AG20443 (cell line): ENCODE measurements around the gene INVS.
"Not testable (repeated sequence)": the region's sequence is repeated elsewhere in the genome, so short reads cannot be mapped to it uniquely, and the experiment has no call there.

Experiments used
- DNase-seq: peaks from one replicate; pipeline ENCODE4 v3.0.0; 2012; ENCODE audit warnings: low spot score, mixed read lengths

The INVS gene

DNA sequence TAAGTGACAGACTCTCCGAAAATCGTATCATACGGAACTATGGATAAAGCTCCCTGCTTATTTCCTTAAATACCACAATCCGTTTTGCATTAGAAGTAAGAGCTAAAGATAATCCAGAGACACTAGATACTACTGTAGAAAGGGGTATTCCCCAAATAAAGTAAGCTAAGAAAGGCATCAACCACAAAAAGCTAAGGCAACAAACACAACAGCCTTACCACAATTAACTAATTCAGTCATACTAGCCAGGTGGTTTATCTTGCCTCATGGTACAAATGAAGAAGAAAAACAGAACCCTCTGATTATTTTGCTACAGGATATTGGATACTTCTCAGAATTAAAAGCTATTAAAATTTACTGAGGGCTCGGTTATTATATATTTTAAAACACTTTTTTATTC is 14.3 kb upstream of the INVS start:
- no peak for DNase-seq

DNA sequence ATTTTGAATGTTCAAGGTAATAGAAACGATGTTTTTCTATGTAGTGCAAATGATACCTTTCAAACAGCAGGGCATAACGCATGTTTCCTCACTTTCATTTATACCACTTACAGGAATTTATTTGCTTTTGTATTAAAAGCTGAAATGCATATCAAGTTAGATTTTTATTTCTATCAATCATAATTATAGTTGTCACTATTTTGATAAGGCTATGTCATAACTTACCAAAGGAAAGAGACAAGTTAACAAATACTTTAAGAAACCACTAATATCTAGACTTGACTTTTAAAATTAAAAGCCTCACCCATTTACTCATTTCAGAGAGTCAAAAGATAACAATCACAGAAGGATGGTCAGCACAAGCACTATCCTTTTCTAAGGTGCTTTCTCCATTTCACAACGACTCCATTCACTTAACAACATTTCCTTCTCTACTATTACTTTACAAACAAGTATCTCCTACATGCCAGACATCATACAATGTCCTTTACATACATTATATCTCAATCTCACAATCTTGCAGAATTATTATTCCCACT is 12.9 kb upstream of the INVS start:
- DNase-seq, result no peak

DNA sequence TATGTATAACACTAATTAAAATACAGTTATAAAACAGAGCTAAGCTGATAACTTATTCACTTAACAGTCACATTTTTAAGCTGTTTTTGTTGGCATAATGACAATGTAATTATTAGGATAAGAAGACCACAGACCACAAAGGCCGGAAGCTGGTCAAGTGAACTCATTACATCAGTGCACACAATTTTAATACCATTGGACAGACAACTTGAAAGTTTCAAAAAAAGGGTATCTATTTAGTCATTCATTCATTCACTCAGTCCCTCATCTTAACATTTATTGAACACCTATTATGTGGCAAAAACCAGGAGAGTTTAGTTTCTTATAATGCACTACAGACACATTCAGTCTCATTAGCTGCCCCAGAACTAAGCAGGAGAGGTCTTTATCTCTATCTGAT is 11.8 kb upstream of the INVS start:
- no peak for DNase-seq

DNA sequence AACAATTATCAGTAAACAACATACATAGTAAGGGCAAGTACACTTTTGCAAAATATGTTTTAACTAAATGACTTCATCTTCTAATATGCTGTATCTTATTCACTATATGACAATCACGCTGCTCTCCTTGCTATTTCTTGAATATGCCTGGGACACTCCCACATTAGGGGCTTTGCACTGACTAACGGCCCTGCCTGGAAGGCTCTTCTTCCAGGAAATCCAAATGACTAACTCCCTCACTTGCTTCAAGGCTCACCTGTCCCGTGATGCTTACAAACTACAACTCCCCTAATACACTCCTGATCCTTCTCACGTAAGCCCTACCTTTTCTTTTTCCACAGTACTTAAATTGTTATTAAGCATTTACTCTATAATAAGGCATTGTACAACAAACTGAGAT is 10.8 kb upstream of the INVS start:
- DNase-seq, result no peak

DNA sequence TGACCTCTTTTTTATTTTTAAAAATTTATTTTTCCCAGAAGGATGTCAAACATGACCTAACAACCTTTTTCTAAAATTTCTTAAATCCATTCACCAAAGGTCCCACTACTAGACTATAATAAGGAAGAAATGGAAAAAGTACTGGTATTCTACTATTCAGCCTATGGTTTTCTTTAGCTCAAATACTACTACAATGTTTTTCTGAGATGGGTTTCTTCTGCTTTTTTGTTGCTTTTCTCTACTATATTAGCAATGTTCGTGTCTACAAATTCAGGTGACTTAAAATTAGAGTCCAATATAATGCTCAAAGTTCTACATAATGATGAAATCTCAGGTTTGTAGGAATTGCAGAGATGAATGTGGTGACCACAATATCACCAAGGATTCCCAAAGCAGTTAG is 8.2 kb upstream of the INVS start:
- no peak for DNase-seq

DNA sequence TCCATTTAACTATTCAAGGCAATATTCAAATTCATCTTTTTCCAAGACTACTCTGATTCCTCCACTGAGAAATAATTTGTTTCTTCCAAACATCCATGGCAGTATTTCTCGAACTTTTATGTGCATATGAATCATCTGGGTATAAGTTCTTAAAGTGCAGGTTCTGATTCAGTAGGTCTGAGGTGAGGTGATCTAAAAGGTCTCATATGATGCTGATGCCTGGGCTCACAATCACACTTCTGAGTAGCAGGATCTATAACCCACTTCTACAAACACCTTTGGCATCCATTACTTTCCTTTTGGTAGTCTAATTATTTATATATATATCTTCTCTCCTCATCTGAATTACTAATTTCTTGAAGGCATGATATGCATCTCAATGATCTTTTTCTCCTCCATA is 7.4 kb upstream of the INVS start:
- DNase-seq, result no peak

DNA sequence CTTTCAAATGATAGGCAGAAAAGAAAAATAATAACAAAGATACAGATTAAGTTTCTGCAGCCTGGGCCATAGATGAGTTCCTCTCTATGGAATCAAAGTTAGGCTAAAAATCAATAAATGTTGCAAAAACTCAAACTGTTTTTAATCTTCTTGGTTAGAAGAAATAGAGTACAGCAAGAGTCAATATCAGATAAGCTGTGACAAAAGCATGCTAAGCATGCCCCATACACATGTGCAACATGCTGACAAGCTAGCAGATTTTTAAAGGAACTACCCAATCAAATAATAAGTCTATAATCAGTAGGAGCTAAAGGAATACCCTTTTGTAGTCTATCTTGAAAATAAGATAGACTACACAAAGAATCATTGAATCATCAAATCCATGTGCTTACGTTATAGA is 7.0 kb upstream of the INVS start:
- DNase-seq, result no peak

DNA sequence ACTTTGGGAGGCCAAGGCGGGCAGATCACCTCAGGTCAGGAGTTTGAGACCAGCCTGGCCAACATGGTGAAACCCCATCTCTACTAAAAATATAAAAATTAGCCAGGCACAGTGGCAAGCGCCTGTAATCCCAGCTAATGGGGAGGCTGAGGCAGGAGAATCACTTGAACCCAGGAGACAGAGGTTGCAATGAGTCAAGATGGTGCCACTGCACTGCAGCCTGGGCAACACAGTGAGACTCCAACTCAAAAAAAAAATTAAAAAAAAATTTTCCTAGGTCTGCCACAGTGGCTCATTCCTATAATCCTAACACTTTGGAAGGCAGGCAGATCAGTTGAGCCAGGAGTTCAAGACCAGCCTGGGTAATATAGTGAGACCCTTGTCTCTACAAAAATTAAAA is 4.6 kb upstream of the INVS start:
- not testable (repeated sequence) for DNase-seq

DNA sequence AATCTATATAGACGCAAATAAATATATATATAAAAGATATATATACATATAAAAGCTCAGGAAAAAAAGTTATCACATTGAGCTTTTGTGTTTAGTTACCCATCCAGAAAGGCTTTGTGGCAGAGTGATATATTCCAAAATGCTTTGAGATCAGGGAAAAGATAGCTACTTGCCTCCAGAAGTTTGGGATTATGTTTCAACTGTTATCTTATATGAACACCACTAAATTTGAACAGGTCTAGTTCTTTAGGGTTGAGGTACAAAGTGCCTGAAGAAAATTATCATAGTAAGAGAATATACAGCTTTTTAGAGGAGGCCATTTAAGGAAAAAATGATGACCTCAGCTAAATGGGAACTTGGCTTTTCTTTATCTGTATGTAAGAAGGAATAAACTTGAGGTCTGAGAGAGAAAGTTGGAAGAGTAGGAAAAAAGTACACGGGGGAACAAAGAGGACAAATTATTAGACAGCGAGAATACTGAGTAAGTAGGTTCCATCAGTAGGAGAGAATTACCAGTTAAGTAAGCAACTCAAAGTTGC is 2.6 kb upstream of the INVS start:
- DNase-seq, result no peak

DNA sequence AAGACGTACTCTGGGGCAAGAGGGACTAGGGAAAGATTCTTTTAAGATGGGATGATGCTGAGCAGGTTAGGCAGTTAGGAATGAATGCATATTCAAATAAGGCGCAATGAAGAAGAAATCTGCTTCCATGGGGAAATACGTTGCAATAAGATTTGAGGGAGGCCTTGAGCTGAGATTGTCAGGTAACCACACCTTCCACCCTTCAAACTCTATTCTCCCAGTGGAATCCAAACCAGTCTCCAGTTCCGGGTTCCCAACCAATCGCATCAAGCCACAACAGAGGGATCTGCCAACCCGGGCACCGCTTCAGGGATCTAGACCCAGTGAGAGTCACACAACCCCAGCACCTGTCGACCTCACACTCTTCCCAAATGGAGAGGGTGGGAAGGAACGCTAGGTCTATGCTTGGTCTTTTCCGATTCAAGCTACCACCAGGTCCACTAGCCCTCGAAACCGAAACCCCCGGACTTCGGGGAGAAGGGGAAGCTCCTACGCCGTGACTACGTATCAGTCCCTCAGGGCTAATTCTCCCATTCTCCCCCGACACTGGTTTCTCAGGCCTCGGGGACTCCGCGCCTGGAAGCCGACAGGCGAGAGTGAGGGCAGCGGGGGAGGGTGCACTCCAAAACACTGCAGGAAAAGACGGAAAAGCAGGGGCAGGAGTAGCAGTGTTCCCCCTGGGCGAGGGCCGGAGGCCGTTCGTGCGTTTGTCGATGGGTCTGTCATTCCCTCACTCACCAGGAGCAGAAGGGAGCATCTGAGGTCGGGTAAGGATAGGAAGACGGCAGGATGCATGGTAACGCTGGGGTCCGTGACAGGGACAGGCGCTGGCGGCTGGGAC is 777 bp upstream of the INVS start:
- peak; percentile 62 for DNase-seq

DNA sequence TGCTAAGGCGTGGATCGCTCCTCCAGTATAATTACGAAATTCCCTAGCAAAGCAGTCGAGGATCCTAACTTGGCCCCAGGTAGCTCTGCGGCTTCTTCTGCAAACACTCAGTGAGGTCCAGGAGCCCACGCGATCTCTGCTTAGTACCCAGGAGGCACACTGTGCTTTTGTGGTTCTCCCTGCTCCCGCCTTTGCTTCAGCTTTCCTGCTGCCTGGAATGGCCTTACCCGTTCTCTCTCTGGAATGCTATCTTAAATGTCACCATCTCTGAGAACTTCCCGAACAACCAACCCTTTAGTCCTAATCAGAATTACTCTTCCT is 639 bp downstream of the INVS start:
- DNase-seq, result no peak

DNA sequence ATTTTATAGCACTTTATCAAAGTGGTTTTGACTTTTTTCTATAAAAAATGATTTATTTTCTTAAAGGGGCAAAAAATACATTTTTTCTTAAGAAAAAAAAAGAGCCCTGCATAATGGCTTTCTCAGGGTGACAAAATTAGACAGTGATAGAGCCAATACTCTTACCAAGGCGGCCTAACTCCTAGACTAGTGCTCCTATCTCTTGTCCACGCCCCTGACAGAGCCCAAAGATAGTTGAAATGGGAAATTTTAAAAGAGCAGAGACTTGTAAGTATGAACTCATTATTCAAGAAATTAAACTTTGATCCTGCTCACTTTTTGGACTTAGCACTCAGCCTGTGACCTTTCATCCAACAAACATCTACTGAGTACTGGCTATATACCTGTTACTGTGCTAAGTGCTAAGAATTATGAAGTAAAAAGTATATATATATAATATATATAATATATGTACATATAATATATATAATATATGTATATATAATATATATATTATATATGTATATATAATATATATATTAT is 1.2 kb downstream of the INVS start:
- DNase-seq, result no peak

DNA sequence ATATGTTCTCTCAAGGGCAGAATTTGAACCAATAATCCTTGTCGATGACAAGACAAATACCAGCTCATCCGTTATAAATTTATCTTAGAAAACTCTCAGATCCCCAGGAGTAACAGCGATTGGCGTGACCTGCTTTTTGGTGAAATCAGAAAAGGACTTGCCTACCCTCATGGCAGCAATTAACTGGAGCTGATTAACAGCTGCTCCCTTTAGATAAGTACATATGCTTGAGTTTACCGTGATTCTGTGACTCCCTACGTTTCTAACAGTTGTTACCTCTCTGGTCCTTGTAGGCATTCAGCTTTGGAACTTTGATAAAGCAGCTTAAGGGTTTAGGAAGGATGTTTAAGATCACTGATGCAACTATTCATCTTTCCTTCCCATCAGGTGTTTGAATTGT is 2.6 kb downstream of the INVS start:
- DNase-seq, result no peak

DNA sequence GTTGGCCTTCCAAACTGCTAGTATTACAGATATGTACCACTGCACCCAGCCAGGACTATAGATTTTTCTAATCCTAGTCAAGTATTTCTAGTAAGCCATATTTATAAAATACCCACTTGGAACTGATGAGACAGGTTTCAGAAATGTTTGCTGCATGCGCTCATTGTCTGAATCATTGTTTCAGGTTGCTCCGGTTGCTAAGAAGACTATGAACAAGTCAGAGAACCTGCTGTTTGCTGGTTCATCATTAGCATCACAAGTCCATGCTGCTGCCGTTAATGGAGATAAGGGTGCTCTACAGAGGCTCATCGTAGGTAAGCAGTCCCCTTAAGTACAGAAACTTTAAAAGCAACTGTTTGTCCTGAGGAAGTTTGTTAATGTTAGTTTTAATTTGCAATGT is 5.3 kb downstream of the INVS start:
- DNase-seq, result no peak

DNA sequence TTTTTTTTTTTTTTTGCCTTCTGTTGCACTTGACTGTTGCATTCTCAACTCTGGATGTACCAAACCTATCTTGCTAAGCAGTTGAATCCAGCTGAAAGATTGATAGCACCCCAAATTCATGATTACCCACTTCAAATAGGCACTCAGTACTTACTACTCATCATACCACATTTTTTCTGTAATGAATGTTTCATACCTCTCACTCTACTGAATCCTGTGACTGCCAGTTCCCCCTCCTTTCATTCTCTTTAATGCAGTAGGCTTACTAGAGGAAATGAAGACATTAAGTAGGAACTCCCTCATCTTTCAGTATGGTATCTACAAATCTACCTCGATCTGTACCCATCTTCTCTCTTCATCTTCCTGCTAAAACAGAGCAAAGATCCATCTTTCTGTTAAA is 6.8 kb downstream of the INVS start:
- DNase-seq, result no peak

DNA sequence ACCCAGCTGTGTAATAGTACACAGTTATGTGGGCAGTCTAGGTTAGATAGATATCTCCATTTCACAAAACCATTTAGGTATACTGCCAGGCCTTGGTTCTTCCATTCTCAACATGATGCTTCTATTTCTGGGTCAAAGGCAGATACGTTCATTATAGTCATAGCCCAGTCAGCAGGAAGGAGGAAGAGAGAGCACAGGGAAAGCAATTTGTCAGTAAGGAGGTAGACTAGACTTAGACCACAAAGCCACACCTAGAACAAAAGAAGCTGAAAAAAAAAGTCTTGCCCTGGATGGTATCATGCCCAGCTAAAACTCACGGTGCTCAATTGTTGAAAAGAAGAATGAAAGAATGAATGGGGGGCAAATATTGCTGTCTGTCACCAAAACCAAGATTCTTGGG is 7.6 kb downstream of the INVS start:
- DNase-seq, result no peak

DNA sequence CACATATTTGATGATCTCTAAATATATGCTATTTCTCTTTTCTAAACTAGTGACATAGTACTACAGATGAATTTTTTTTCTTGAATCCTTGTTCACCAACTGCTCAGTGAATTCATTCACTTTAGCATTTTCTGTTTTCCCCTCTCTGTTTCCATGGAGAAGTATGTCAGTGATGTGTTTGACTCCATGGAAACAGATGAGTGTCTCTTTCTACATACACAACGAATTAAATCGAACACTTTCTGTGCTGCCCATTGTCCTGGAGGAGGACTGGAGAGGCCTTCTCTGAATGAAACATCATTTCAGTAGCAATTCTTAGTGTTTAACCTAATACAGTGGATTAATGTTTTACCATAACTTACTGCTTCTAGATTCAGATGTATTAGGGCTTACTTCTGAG is 9.5 kb downstream of the INVS start:
- DNase-seq, result no peak

DNA sequence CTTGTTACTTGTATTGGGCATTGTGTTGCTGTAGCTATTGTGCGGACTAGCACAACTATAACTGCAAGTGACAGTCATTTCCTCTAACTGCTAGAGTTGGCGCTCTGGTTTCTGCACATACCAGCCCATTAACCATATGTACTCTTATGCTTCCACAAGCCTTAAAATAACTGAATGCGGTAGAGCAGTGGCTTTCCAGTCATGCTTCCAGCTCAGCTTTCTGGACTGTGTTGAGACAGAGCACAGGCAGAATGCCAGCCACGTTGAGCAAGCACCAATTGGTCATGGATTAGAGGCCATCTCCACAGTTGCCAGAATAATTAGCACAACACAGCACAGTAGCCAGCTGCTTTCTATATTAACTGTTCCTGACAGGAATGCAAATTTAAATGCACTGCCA is 12.2 kb downstream of the INVS start:
- DNase-seq, result peak; percentile 87

DNA sequence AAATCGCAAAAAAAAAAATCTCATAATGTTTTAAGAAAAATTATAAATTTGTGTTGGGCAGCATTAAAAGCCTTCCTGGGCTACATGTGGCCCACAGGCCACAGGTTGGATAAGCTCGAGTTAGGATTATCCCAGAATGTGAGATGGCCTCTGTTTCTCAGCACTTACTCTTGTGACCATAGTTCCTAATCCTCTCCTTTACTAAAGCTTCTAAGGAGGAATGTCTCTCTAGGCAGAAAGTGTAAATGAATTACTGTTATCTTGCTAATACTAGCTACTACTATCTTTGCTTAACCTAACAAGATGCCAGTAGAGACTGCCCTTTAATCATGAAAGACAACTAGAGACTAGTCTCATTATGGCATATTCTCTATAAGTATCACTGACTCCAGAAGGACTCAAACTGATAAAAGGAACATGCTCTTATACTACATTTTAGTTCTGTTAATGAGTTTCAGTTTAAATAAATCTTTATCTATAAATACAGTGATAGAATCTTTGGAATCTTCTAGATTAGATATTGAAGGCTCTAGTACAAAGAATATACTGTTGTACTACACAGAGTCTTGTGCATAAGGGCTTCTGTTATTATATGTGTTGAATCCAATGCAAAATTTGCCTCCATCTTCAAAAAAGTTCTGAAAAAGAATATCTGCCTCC is 13.8 kb downstream of the INVS start:
- DNase-seq, result no peak

DNA sequence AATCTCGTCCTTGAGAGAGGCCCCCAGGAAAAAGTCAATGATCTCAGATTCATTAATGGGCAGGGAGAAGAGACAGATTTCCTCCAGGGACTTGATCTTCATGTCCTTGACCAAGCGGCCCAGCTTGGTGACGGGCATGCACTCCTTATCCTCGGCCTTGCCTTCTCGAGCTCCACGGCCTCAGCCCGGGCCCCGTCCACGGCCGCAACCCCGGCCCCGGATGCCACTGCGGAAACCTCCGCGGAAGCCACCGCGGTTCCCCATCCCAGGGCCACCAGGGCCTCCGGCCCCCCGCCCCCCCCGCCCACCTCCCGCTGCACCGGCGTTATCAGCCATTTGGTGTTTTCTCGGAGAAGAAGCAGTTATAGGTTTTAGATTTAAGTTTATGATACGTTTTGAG is 18.3 kb downstream of the INVS start:
- no peak for DNase-seq

DNA sequence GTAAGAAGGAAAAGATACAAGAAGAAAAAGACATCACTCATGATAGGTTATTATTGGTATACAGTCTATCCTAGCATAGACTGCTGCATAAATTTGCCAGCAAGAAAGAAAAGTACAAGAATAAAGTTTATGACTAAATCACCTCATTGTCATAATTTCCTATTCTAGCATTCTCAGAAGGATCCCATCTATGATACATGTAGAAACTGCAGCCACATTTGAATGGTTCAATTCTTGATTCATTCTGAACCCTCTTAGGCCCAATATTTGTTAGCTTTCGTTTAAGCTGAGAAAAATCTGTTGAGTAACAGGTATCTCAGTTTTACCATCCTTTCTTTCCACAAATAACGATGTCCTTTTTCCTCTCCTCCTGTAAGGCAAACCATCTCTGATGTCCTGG is 21.2 kb downstream of the INVS start:
- DNase-seq, result no peak

DNA sequence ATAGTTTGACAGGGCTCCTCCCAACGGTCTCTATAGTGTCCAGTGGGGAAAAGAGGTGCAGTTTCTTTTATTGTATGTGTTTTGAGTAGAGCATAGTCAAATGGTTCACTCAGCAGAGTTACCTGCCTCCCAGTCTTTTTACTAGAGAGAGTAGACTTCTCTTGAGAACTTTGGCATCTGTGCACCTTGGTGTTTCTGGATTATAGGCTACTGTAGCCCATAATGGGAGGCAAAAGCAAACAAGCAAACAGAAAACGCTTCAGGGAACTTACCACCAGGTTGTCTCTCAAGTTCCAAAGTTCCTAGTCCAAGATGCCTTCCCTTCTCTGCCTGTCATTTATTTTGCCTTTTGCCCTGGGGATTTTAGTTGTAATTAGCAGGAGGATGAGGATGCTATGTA is 26.2 kb downstream of the INVS start:
- DNase-seq, result no peak

DNA sequence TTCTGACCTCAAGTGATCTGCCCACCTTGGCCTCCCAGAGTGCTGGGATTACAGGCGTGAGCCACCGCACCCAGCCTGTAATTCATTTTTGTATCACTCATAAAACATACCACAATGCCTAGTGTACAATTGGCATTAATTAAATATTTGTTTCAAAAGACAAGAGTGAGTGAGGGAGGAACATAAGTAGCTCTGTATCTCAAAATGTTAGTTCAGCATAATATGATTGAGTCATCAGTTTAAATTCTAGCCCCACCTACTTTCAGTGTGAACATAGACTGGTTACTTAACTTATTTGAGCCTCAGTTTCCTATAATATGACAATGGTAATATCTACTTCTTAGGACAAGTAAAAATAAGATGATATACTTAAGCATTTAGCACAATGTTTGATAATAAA is 26.9 kb downstream of the INVS start:
- no peak for DNase-seq
